IMR-90 (cell line): ENCODE measurements around the gene DOC2B. TPM values are rescaled to one million over a fixed set of nuclear protein-coding genes. Genes with fewer than 3 reads are reported as not detected.

Experiments used
- ATAC-seq: fragments of 200-7000 bp; cut with Tn5 transposase; 2 replicates; pipeline ENCODE4 v1.9.1; 2020; ENCODE audit warnings: low read depth, mild to moderate bottlenecking, moderate library complexity
- BruUV-seq: library from RNA; stranded (reverse); fragments of 400-500 nt; replicated peaks from 2 replicates; lab custom pipeline; 2021; lab: Mats Ljungman, UMichigan
- CTCF ChIA-PET: fragments of 300-600 bp; formaldehyde crosslinking; extraction: SDS; loops from one replicate; lab custom pipeline; 2021; ENCODE audit warnings: antibody characterized with exemption; lab: Yijun Ruan, JAX
- POLR2A ChIA-PET: fragments of 300-600 bp; sonication (Branson Sonifier 250); formaldehyde crosslinking; loops from one replicate; lab custom pipeline; 2022; ENCODE audit warnings: antibody characterized with exemption; ENCODE audit not compliant: unreplicated experiment; lab: Charles Lee
- DNase-seq: peaks from one replicate; pipeline ENCODE4 v3.0.0; 2013
- H2AFZ ChIP-seq: replicated peaks from 2 replicates; pipeline ENCODE3; 2013; ENCODE audit warnings: low read length, mild to moderate bottlenecking; ENCODE audit not compliant: poor library complexity
- H2AK5ac ChIP-seq: 2 replicates; pipeline ENCODE4 v1.6.1; 2013; ENCODE audit warnings: low read depth, low read length, inconsistent platforms
- H2AK9ac ChIP-seq: replicated peaks from 2 replicates; pipeline ENCODE3; 2013; ENCODE audit warnings: mild to moderate bottlenecking, low read depth, low read length, moderate library complexity; ENCODE audit not compliant: poor library complexity
- H2BK120ac ChIP-seq: 2 replicates; pipeline ENCODE4 v1.6.1; 2013; ENCODE audit warnings: low read depth, low read length, inconsistent platforms
- H2BK15ac ChIP-seq: 3 replicates; pipeline ENCODE4 v1.6.1; 2013; ENCODE audit warnings: low read depth, low read length, inconsistent platforms
- H2BK20ac ChIP-seq: 2 replicates; pipeline ENCODE4 v1.6.1; 2013; ENCODE audit warnings: low read depth, mild to moderate bottlenecking, inconsistent platforms, low read length, moderate library complexity
- H2BK5ac ChIP-seq: 2 replicates; pipeline ENCODE4 v1.6.1; 2013; ENCODE audit warnings: mild to moderate bottlenecking, low read depth, low read length, inconsistent platforms; ENCODE audit not compliant: poor library complexity, severe bottlenecking
- H3K14ac ChIP-seq: replicated peaks from 2 replicates; pipeline ENCODE4 v1.6.1; 2013; ENCODE audit warnings: low read depth, low read length, inconsistent platforms
- H3K18ac ChIP-seq: 2 replicates; pipeline ENCODE4 v1.6.1; 2013; ENCODE audit warnings: low read depth, low read length, control low read depth
- H3K23ac ChIP-seq: 2 replicates; pipeline ENCODE4 v1.6.1; 2013; ENCODE audit warnings: low read depth, low read length, inconsistent platforms
- H3K27ac ChIP-seq: 2 replicates; pipeline ENCODE4 v1.5.1; 2013; ENCODE audit warnings: mild to moderate bottlenecking, control low read depth, low read length; ENCODE audit not compliant: insufficient read depth
- H3K27me3 ChIP-seq: 2 replicates; pipeline ENCODE4 v1.6.1; 2013; ENCODE audit warnings: low read length; ENCODE audit not compliant: control insufficient read depth, insufficient read depth
- H3K36me3 ChIP-seq: 2 replicates; pipeline ENCODE4 v1.6.1; 2013; ENCODE audit warnings: low read length, mixed read lengths; ENCODE audit not compliant: control insufficient read depth, insufficient read depth
- H3K4ac ChIP-seq: 2 replicates; pipeline ENCODE4 v1.6.1; 2013; ENCODE audit warnings: low read depth, low read length, inconsistent platforms
- H3K4me1 ChIP-seq: 2 replicates; pipeline ENCODE4 v1.6.1; 2013; ENCODE audit warnings: low read length, mixed read lengths; ENCODE audit not compliant: control insufficient read depth, insufficient read depth
- H3K4me2 ChIP-seq: 2 replicates; pipeline ENCODE4 v1.6.1; 2013; ENCODE audit warnings: low read depth, mild to moderate bottlenecking, control low read depth, low read length, moderate library complexity
- H3K4me3 ChIP-seq: 2 replicates; pipeline ENCODE4 v1.5.1; 2013; ENCODE audit warnings: low read depth, mild to moderate bottlenecking, control low read depth, low read length, moderate library complexity; ENCODE audit not compliant: insufficient read depth
- H3K56ac ChIP-seq: 2 replicates; pipeline ENCODE4 v1.6.1; 2013; ENCODE audit warnings: low read length, inconsistent platforms; ENCODE audit not compliant: insufficient read depth; ENCODE audit errors: extremely low read depth
- H3K79me1 ChIP-seq, 2 experiments: 2 replicates each; pipeline ENCODE4 v1.6.1; 2013; ENCODE audit warnings: low read length in 2 of 2, inconsistent platforms in 1 of 2, low read depth in 1 of 2
- H3K9ac ChIP-seq: 2 replicates; pipeline ENCODE4 v1.6.1; 2013; ENCODE audit warnings: low read depth, low read length, control low read depth
- H3K9me1 ChIP-seq: 2 replicates; pipeline ENCODE4 v1.6.1; 2013; ENCODE audit warnings: low read length, inconsistent platforms; ENCODE audit not compliant: insufficient read depth
- H3K9me3 ChIP-seq: 2 replicates; pipeline ENCODE4 v1.6.1; 2013; ENCODE audit warnings: low read length; ENCODE audit not compliant: control insufficient read depth, insufficient read depth
- H4K20me1 ChIP-seq: 2 replicates; pipeline ENCODE4 v1.6.1; 2013; ENCODE audit warnings: low read length, inconsistent platforms; ENCODE audit not compliant: insufficient read depth
- H4K5ac ChIP-seq: 2 replicates; pipeline ENCODE4 v1.6.1; 2013; ENCODE audit warnings: mild to moderate bottlenecking, low read depth, low read length, control low read depth
- H4K8ac ChIP-seq, 2 experiments: 2 replicates each; pipeline ENCODE4 v1.6.1; 2013; ENCODE audit warnings: low read depth in 2 of 2, low read length in 2 of 2, control low read depth in 1 of 2, inconsistent platforms in 1 of 2
- H4K91ac ChIP-seq: 2 replicates; pipeline ENCODE4 v1.6.1; 2013; ENCODE audit warnings: low read depth, low read length, inconsistent platforms; ENCODE audit not compliant: insufficient read depth
- CHD1 ChIP-seq: IDR thresholded peaks from 2 replicates; pipeline ENCODE4 v1.6.1; 2012; ENCODE audit warnings: low read depth, low read length, improper control_type of control experiment
- RCOR1 ChIP-seq: IDR thresholded peaks from 2 replicates; pipeline ENCODE4 v1.6.1; 2012; ENCODE audit warnings: mild to moderate bottlenecking, low read length, improper control_type of control experiment; ENCODE audit not compliant: insufficient replicate concordance
- RFX5 ChIP-seq: IDR thresholded peaks from 2 replicates; pipeline ENCODE4 v1.8.0; 2012; ENCODE audit warnings: low read depth, mild to moderate bottlenecking, low read length, moderate library complexity
- SMC3 ChIP-seq: fragments of 150-350 bp; IDR thresholded peaks from 2 replicates; pipeline ENCODE4 v1.6.1; 2016; ENCODE audit warnings: low read depth, mild to moderate bottlenecking, antibody characterized with exemption, low read length, moderate library complexity
- WGBS, 2 experiments: methylation state at CpG; one replicate each; pipeline versions ENCODE4 v1.1.5 to v1.1.7; 2013; ENCODE audit warnings: missing lambda C conversion rate in 2 of 2; ENCODE audit not compliant: insufficient read length in 1 of 2; ENCODE audit errors: extremely low coverage in 2 of 2; 5-methylcytosine and 5-hydroxymethylcytosine counted together
- dilution Hi-C: fragments of 300-500 bp; cut with HindIII; formaldehyde crosslinking; loops from one replicate; pipeline ENCODE4 v1.14.3; 2018; ENCODE audit warnings: low sequenced_read_pairs; ENCODE audit not compliant: unreplicated experiment
- in situ Hi-C: fragments of 300-500 bp; cut with MboI; formaldehyde crosslinking; loops from 3 replicates; pipeline ENCODE4 v1.14.3; 2019; ENCODE audit warnings: low sequenced_read_pairs, inconsistent platforms, mixed read lengths
- intact Hi-C: fragments of 100-400 bp; cut with micrococcal nuclease; formaldehyde crosslinking; loops from 2 replicates; pipeline ENCODE4 v1.10.0; 2022
- polyA plus RNA-seq, 3 experiments: library from polyadenylated mRNA; depleted of rRNA; stranded (reverse); fragments of >200 nt; gene quantifications; 2 replicates each; pipeline ENCODE4 v1.2.3, GENCODE V29; 2012; ENCODE audit warnings: low replicate concordance in 1 of 3
- total RNA-seq: library from RNA; depleted of rRNA; stranded (reverse); fragments of >200 nt; gene quantifications from 2 replicates; pipeline ENCODE4 v1.2.3, GENCODE V29; 2012

Gene DOC2B
- total and polyA plus RNA-seq, 2 of the 4 experiments (the other 2 are of a cell fraction), result not detected

GRCh38 chr17:183021-183420, 1.6 kb upstream of the DOC2B start:
- Histone ChIP-seq H3K4me2 (no peak overlapping the region), H4K20me1 (no peaks in the 10 kb centered on the region), H3K9ac (no peak overlapping the region), H3K23ac (no peak overlapping the region), H2AFZ (no peak overlapping the region), H3K9me1 (no peaks in the 10 kb centered on the region), H3K4ac (no peak overlapping the region), H4K5ac (no peak overlapping the region), H3K36me3 (no peaks in the 10 kb centered on the region), H4K91ac (no peak overlapping the region), H2BK120ac (no peak overlapping the region), H3K4me3 (no peak overlapping the region), H3K27me3 (peaks cover 58% of the 10 kb centered on the region), H3K14ac (no peak overlapping the region), H4K8ac (no peak overlapping the region), H2AK9ac (no peak overlapping the region), H2BK15ac (no peak overlapping the region), H3K9me3 (no peaks in the 10 kb centered on the region), H3K27ac (no peak overlapping the region), H3K18ac (no peak overlapping the region), H2AK5ac (no peak overlapping the region), H3K4me1 (no peaks in the 10 kb centered on the region), H2BK5ac (no peak overlapping the region), H3K79me1 (no peaks in the 10 kb centered on the region), H2BK20ac (no peak overlapping the region), H3K56ac (no peak overlapping the region)
- WGBS, 2 experiments, result 62% methylated on average over 2 of the region's 8 CpGs; no CpG with 5 or more reads in 1 of the 2 experiments
- TF ChIP-seq SMC3, result no peak
- TF ChIP-seq RCOR1, result no peak
- no peak for TF ChIP-seq CHD1
- TF ChIP-seq RFX5, result no peak
- in situ Hi-C loops, result no loop called here
- ChIA-PET CTCF (interaction anchor here (1.0 kb wide), 1 partner anchor 13 kb away, joined by 3 read pairs; no protein-coding TSS in a partner anchor), POLR2A (no interaction called here)
- intact Hi-C loops, result no loop called here
- no TSS peak for BruUV-seq
- dilution Hi-C loops, result no loop called here
- DNase-seq, result no peak
- no peak for ATAC-seq
